HG02588 (cell line): ENCODE measurements around the gene IRAK2.

Source experiments
- ATAC-seq: cut with Tn5 transposase; IDR thresholded peaks from one replicate; pipeline ENCODE4 v1.9.1; 2021; ENCODE audit warnings: mild to moderate bottlenecking, moderate library complexity; ENCODE audit not compliant: unreplicated experiment

The IRAK2 gene

DNA sequence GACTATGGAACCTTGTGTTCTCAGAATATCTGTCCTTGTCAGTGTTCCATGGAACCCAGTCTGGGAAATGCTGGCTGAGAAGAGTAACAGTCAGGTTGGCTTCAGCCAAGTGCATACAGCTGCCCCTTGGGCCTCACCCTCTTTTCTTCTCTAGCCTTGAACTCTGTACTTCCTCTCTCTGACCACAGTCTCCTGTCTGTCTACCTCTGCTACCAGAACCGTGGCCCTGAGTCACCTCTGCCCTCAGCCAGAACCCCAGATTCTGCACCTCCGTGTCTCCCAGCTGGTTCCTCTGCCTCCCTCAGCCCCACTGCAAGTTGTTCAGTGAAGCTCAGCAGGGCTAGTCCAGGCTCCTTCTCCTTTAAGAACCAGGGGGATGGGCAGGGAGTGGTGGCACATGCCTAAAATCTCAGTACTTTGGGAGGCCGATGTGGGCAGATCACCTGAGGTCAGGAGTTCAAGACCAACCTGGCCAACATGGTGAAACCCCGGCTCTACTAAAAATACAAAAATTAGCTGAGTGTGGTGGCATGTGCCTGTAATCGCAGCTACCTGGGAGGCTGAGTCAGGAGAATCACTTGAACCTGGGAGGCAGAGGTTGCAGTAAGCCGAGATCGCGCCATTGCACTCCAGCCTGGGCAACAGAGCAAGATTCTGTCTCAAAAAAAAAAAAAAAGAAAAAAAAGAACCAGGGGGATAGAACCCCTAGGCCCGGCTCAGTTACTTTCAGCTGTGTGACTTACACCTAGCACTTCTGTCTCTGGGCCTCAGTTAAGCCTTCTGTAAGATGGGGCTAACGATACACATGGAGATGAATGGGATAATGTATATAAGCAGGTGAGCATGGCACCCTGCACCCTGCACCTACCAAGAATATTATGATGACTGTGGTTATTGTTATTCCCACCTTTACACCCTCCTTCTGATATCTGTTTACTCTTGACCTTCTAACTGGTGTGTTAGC lies 59.2 kb downstream of the IRAK2 start:
- ATAC-seq, result peak; percentile 64

DNA sequence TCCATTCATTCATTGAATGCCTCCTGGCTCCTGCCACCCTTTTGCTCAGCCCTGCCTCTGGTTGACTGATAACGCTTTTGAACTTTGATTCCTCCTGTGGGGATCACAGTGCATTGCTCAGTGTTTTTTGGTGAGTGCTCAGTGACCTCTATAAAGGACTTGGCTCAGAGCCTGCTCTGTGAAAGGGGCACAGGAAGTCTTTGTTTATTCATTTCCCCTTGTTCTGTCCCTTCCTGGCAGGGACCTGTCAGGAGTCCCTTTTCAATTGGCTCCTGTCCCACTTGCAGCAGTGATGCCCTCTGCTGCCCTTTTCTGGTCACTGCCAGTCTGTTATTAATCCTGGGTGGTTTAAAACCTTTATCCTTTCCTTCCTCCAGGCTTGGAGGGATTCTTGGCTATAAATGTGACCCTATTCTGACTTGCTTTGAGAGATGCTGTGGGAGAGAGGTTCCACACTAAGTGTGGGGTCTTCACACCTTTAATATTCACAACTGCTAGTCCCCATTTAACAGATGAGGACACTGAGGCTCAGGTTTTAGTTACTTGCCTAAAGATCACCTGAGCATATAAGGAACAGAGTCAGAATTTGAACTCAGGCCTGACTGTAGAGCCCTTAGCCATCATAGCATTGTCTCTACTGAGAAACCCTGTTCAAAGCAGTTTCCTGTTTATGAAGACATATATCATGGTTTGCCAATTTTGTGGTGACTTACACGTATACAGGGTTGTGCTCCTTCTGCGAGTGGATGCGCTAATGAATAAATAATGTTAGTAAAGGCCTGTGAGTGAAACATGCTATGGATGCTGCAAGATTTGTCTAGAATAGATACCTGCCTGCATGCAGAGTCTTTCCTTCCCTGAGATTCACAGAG lies 60.3 kb downstream of the IRAK2 start:
- no peak for ATAC-seq

DNA sequence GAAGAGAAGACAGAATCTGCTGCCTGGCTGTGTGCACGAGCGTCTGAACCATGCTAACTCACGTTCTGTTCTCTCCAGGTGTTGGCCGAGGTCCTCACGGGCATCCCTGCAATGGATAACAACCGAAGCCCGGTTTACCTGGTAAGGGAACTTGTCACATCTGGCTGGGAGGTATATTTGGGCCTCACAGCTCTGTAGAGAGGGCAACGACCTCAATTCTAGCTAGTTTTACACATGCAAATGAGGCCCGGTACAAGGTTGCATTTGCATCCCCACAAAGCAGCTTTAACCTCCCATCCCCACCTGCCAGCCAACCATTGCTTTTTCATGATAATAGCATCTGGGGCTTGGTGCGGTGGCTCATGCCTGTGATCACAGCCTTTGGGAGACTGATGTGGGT lies 61.6 kb downstream of the IRAK2 start:
- ATAC-seq, result no peak

DNA sequence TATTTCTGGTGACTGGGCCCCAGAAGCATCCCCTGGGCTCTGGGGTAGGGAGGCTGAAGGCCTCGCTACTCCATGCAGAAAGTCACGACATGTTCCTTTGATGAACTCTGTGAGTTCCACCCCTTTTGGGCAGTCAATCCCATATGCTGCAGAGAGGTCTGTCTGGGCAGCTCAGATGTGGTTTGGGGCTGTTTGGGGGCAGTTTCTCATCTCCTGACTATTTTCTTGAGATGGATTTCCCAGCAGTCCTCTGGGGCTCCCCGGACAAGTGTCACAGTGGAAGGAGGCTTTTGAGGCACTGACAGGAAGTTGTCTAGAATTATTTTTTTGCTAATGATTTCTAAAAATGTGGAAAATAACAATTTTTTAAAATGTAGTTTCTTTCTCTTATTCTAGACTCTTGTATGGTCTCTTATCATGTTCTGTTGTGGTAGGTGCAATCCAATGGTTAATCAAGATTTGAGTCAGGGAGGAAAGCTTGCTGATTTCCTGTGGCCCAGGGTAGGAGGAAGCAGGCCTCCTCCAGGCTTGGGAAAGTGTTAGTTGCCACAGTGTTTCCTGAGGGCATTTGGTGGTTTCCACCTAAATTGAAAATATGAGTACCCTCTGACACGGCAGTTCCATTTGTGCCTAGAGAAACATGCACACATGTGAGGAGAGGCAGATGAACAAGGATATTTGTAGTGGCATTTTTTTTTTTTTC lies 63.7 kb downstream of the IRAK2 start:
- no peak for ATAC-seq

- no peak for ATAC-seq
These were observed 64.9 kb downstream of the IRAK2 start for GRCh38 chr3:10229576-10229975.

GRCh38 chr3:10232137-10232536 lies 67.4 kb downstream of the IRAK2 start:
- ATAC-seq, result no peak

- no peak for ATAC-seq
These were observed 69.3 kb downstream of the IRAK2 start for GRCh38 chr3:10233988-10234387.

DNA sequence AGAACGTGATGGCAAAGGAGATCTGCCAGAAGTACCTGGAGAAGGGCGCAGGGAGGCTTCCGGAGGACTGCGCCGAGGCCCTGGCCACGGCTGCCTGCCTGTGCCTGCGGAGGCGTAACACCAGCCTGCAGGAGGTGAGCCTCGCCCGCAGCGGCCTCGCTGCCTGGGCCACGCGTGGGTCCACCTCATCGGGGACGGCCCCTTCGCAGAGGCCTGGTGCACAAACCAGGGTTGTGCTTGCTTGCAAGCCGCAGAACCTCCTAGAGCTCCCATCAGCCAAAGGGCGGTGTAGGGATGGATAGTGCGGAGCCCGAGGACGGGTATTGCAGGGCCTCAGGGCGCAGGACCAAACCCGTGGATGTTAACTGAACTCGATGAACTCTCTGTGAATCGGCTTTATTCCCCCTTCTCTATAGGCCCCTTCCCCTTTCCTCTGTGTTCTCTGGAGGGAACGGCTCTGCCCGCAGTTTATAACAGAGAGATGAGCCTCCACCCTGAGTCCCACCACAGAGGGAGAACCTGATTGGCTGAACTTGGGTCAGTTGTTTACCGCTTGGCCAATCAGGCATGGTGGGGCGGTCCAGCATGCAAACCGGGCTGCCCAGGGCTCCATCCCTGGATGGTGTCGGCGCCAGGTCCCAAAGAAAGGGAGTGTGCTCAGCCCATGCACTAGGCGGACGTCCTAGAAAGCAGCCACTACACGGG lies 70.0 kb downstream of the IRAK2 start:
- no peak for ATAC-seq

- no peak for ATAC-seq
These were observed 70.8 kb downstream of the IRAK2 start for GRCh38 chr3:10235551-10235950.

DNA sequence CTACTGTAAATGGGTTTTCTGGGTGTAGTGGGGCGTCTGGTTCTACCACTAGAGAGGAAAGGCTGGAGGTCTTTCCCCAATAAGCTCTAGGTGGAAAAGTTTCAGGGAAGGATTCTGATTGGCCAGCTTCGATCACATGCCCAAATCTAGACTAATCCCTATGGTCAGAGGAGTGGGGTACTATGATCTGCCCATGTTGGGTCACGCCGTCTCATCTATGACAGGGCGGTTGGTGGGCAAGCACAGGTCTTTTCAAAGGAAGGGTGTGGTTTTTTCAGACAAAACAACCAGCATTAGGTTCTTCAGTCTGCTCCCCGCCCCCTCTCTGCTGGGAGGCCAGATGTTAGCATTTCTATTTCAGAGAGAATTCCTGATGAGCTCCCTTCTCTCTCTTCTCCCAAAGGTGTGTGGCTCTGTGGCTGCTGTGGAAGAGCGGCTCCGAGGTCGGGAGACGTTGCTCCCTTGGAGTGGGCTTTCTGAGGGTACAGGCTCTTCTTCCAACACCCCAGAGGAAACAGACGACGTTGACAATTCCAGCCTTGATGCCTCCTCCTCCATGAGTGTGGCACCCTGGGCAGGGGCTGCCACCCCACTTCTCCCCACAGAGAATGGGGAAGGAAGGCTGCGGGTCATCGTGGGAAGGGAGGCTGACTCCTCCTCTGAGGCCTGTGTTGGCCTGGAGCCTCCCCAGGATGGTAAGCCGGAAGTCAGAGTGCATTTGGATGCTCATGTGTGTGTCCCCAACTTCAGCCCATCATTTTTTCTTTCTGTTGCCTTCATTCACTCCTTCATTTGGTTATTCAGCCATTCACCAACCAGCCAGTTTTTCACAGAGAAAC lies 73.8 kb downstream of the IRAK2 start:
- no peak for ATAC-seq

DNA sequence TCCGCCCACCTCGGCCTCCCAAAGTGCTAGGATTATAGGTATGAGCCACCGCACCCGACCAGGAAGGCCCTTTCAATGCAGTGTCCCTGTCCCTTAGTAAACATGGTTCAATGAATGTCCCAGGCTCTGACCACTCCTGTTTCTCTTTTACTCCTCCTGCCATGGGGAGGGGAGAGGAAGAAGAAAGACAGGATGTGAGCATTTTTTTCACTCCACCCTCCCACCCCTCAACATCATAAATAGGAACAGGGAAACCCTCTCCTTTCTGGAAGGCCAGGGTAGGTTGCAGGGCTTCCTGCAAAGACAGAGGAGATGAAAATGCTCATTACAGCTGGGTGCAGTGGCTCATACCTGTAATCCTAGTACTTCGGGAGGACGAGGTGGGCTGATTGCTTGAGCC lies 76.1 kb downstream of the IRAK2 start:
- no peak for ATAC-seq

GRCh38 chr3:10242182-10243065 lies 77.7 kb downstream of the IRAK2 start:
- ATAC-seq, result no peak

DNA sequence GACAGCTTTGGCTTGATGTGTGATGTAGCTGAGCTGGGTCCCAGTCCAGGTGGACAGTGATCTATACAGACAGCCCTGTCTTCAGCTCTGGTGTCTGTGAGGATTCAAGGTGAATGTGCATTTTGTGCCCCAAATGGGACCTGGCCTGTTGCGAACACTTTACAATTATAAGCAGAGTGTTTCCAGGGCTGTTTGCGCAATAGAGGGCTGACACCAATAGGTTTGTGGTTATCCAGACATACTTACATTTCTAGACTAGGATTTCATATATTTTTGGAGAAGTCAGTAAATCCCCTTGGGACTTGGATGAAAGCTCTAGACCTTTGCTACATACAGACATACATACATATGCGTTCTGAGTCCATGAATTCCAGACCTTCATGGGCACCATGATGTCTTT lies 79.3 kb downstream of the IRAK2 start:
- no peak for ATAC-seq

- ATAC-seq, result no peak
These were observed 80.5 kb downstream of the IRAK2 start for GRCh38 chr3:10245081-10245712.

- no peak for ATAC-seq
These were observed 83.0 kb downstream of the IRAK2 start for GRCh38 chr3:10247679-10248183.

GRCh38 chr3:10248184-10248983 lies 83.7 kb downstream of the IRAK2 start, which contains the start of gene TATDN2:
Gene TATDN2, plus strand, starts transcription at chr3:10248459. Its CDS starts 742 bp downstream, at chr3:10249201.
- peak; percentile 94 for ATAC-seq
